RWPE2 (cell line): Measurements from ENCODE around the gene NBPF4.

Experiments
- ATAC-seq: fragments of 200-7000 bp; cut with Tn5 transposase; 3 replicates; pipeline ENCODE4 v1.9.1; 2021; ENCODE audit warnings: low read depth
- DNase-seq: peaks from one replicate; pipeline ENCODE4 v3.0.0-alpha.2; 2020; ENCODE audit warnings: low spot score
- H3K27ac ChIP-seq: fragments of 450-650 bp; 2 replicates; pipeline ENCODE4 v1.5.1; 2017; ENCODE audit warnings: mild to moderate bottlenecking; ENCODE audit not compliant: poor library complexity, severe bottlenecking
- H3K27me3 ChIP-seq: fragments of 250-450 bp; sonication (Bioruptor Pico); 2 replicates; pipeline ENCODE4 v1.5.1; 2021; ENCODE audit warnings: mild to moderate bottlenecking, moderate library complexity; ENCODE audit not compliant: insufficient read depth, poor library complexity, severe bottlenecking
- H3K36me3 ChIP-seq: fragments of 250-450 bp; sonication (Bioruptor Pico); 2 replicates; pipeline ENCODE4 v1.5.1; 2020; ENCODE audit warnings: low read depth, mild to moderate bottlenecking, moderate library complexity
- H3K4me1 ChIP-seq: fragments of 250-450 bp; sonication (Bioruptor Pico); 2 replicates; pipeline ENCODE4 v1.5.1; 2021; ENCODE audit warnings: mild to moderate bottlenecking, moderate library complexity; ENCODE audit not compliant: insufficient read depth, poor library complexity, severe bottlenecking
- H3K4me3 ChIP-seq: fragments of 250-450 bp; sonication (Bioruptor Pico); 2 replicates; pipeline ENCODE4 v1.5.1; 2021; ENCODE audit warnings: mild to moderate bottlenecking, moderate library complexity; ENCODE audit not compliant: severe bottlenecking
- H3K9me3 ChIP-seq: fragments of 250-450 bp; sonication (Bioruptor Pico); 2 replicates; pipeline ENCODE4 v1.5.1; 2021; ENCODE audit warnings: mild to moderate bottlenecking, moderate library complexity; ENCODE audit not compliant: severe bottlenecking
- CTCF ChIP-seq: fragments of 450-650 bp; IDR thresholded peaks from one replicate; pipeline ENCODE4 v1.5.1; 2017; ENCODE audit warnings: mild to moderate bottlenecking, moderate library complexity; ENCODE audit not compliant: poor library complexity, severe bottlenecking

Gene NBPF4

GRCh38 chr1:108192581-108192980 lies 51.3 kb downstream of the NBPF4 start:
- DNase-seq (peak; percentile 55), ATAC-seq (no peak)
- Histone ChIP-seq H3K9me3 (no peaks in the 10 kb centered on the region), H3K36me3 (peaks cover 78% of the 10 kb centered on the region), H3K27me3 (no peaks in the 10 kb centered on the region), H3K4me3 (no peak overlapping the region), H3K27ac (no peak overlapping the region), H3K4me1 (no peaks in the 10 kb centered on the region)
- TF ChIP-seq CTCF, result no peak

- DNase-seq, result no peak
- Histone ChIP-seq H3K9me3 (no peaks in the 10 kb centered on the region), H3K27me3 (no peaks in the 10 kb centered on the region), H3K36me3 (peaks cover 75% of the 10 kb centered on the region), H3K4me3 (no peak overlapping the region), H3K27ac (no peak overlapping the region), H3K4me1 (no peaks in the 10 kb centered on the region)
- ATAC-seq, result no peak
- TF ChIP-seq CTCF, result no peak
Observed at GRCh38 chr1:108190686-108191416, 53.0 kb downstream of the NBPF4 start.

GRCh38 chr1:108190001-108190634 lies 53.8 kb downstream of the NBPF4 start:
- Histone ChIP-seq H3K9me3 (no peaks in the 10 kb centered on the region), H3K27me3 (no peaks in the 10 kb centered on the region), H3K27ac (no peak overlapping the region), H3K4me3 (no peak overlapping the region), H3K36me3 (peaks cover 75% of the 10 kb centered on the region), H3K4me1 (no peaks in the 10 kb centered on the region)
- no peak for TF ChIP-seq CTCF
- DNase-seq, result no peak
- no peak for ATAC-seq

GRCh38 chr1:108188801-108189200 lies 55.1 kb downstream of the NBPF4 start:
- ATAC-seq (no peak), DNase-seq (no peak)
- H3K36me3 ChIP-seq, result peaks cover 75% of the 10 kb centered on the region
- no peak for TF ChIP-seq CTCF
- H3K27ac ChIP-seq, result no peak overlapping the region
- no peaks in the 10 kb centered on the region for H3K4me1 ChIP-seq
- H3K4me3 ChIP-seq, result no peak overlapping the region
- peaks cover 2% of the 10 kb centered on the region for H3K9me3 ChIP-seq
- H3K27me3 ChIP-seq, result no peaks in the 10 kb centered on the region
